ENCODE measurements around the gene CLMP.
A peak's percentile ranks its signal among the peaks of the same experiment; 100 is the strongest.

The CLMP gene

GRCh38 chr11:123195188-123196059 is at the start of gene CLMP:
Gene CLMP, minus strand, starts transcription at chr11:123195248. Its CDS starts 308 bp downstream, at chr11:123194940.
- DNase-seq (ENCODE audit: low spot score), result peak; percentile 62

- DNase-seq (ENCODE audit: low spot score), result no peak
Observed at GRCh38 chr11:123241874-123242543, 47.0 kb upstream of the CLMP start.

DNA sequence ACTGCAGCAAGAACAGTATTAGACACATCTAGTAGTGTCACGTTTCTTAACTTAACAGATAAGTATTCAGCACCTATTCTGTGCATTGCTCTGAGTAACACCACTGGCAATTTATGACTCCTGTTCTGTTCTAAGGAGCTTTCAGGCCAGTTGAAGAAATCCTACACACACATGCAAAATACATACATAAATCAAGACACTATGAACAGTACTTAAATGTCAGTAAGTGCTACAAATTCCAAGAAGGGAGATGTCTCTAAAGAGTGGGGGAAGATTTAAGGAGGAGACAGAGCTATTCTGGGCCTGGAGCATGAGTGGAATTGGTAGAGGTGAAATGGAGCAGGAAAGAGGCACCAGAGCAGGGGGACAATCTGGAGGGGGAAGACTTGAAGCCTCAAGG is 46.2 kb upstream of the CLMP start:
- no peak for DNase-seq (ENCODE audit: low spot score)

- DNase-seq (ENCODE audit: low spot score), result no peak
Observed at GRCh38 chr11:123239191-123240150, 44.4 kb upstream of the CLMP start.

DNA sequence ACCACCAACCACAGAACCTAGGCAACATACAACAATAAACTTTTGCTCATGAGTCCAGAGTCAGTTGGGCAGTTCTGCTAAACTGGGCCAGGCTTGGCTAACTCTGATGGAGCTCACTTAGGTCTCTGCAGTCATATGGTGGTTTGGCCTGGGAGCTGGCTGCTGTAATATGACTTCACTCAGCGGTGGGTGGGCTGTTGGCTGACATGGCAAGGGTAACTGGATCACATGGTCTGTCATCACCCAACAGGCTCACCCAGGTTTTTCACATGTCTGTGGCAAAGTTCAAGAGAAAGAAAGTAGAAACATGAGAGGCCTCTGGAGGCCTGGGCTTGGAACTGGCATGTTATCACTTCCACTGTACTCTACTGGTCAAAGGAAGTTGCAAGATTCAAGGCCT is 43.2 kb upstream of the CLMP start:
- no peak for DNase-seq (ENCODE audit: low spot score)

DNA sequence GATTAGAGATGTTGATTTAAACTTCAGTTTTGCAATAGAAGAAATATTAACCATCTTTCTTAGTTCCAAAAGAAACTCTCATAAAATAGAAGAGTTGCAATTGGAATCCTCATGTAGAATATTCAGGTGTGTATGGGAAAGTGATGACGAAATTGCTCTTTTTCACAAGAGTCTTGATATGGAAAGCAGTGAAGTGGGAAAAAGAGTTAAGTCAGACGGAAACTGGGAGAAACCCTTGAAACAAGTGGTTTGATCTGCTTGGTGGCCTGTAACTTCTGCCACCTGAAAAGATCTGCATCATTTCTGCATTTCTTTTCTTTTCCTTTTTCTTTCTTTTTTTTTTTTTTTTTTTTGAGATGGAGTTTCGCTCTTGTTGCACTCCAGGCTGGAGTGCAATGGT is 41.8 kb upstream of the CLMP start:
- DNase-seq (ENCODE audit: low spot score), result no peak

GRCh38 chr11:123235656-123236261 is 40.7 kb upstream of the CLMP start:
- no peak for DNase-seq (ENCODE audit: low spot score)

GRCh38 chr11:123235117-123235655 is 40.1 kb upstream of the CLMP start:
- peak; percentile 73 for DNase-seq (ENCODE audit: low spot score)

GRCh38 chr11:123233975-123234334 is 38.9 kb upstream of the CLMP start:
- no peak for DNase-seq (ENCODE audit: low spot score)

DNA sequence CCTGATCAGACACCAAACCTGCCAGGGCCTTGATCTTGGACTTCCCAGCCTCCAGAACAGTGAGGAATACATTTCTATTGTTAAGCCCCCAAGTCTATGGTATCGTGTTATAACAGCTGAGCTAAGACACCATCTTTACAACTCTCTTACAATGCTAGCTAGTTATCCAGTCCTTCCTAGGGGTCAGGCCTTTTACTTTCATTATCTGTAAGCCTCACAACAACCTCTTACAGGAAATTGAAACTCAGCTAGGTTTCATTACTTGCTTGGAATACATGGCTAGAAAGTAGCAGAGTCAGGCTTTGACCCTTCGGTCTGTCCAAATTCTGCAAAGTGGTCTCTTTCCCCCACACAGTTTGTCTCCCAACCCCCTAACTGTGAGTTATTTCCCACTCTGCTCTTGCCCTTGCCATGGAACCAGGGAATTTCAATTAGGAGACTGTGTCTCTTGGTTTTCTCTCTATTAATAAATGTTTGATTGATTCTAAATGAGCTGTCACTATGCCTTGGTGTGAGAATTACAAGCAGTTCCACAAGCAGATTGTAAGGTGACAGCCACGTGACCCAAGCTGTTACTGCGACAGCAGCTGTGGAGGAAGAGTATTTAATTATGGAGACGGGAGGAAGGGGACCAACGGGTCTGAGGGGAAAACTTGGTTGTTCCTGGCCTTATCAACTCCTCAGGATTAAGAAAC is 38.4 kb upstream of the CLMP start:
- DNase-seq (ENCODE audit: low spot score), result no peak

GRCh38 chr11:123231777-123232176 is 36.7 kb upstream of the CLMP start:
- DNase-seq (ENCODE audit: low spot score), result no peak

DNA sequence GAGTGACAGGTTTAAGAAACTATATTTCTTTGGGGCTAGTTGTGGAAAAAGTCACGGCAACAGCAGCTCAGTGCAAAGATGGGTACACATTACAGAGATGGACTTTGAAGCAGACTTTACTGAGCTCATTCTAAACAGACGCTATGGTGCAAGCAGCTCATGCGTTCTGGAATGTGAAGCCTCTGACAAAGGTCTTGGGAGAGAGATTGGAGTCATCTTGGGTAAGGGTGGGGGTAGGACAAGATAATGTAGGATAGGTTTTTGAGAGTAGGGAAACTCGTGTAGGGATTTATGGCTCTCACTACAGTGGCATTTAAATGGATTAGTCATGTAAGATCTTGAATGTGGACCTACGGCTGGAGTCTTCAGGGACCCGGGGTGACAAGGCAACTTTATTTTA is 36.2 kb upstream of the CLMP start:
- no peak for DNase-seq (ENCODE audit: low spot score)

- no peak for DNase-seq (ENCODE audit: low spot score)
Observed at GRCh38 chr11:123230346-123230745, 35.3 kb upstream of the CLMP start.

GRCh38 chr11:123228496-123229163 is 33.6 kb upstream of the CLMP start:
- DNase-seq (ENCODE audit: low spot score), result no peak

GRCh38 chr11:123227763-123228495 is 32.9 kb upstream of the CLMP start:
- DNase-seq (ENCODE audit: low spot score), result no peak

DNA sequence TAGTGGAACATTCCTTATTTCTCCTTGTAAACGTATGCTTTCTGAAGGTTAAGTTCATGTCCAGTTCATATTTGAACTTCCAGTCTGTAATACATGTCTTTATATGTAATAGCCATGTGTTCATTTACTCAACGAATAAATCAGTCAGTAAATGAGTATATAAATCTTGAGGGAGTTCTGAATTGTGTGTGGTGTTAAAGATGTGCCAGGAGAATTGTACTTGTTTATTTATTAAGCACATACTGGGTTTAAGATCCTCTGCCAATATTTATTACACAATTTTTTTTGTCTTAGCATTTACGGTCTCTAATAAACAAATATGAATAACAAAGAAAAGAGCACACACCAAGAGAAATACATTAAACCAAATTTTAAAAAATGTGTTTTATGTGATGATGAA is 26.5 kb upstream of the CLMP start:
- DNase-seq (ENCODE audit: low spot score), result no peak

DNA sequence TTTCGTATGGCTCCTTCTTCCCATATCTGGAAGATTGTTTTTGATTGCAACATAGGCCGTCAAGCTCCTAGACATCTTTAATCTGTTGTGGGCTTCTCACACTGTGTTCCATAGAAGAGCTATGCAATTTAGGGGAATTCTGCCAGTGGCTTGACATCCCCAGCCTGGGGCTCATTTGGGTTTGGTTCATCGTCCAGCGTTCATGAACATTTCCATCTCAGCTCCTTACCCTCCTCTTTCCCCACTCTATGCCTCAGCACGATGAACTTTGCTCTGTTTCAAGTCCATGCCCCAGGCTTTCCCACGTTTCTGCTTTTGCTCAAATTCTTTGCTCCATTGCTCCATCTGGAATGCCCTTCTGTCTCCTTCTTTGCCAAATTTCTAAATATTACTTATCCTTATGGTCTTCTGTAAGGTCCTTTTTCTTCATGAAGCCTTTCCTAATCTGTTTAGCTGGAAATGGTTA is 26.1 kb upstream of the CLMP start:
- no peak for DNase-seq (ENCODE audit: low spot score)

DNA sequence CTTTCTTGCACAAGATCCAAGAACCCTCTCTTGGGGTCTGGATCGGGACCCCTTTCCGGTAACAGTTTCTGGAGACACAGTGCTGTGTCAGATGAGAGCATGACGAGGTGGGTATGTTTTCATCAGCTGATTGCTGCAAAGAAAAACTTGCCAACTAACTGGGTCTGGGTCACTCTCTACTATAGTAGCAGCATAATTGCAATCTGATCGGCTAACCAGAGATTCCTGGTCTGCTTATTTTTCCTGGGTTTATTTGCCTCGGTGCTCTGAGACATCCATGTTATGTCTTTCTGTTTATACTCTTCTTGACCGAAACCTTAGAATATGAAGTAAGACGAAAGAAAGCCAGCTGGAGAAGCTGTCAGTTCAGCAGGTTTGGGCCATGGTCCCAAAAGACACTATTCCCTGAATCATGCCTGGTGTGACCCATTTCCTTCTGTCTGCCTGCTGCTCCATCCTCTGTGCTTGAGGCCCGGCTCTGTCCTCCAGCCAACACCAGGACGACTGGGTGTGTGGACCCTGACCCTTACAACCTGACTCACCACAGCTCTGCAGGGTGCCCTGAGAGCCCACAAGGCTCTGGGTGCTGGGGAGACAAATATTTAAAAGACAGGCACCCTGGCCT is 24.1 kb upstream of the CLMP start:
- no peak for DNase-seq (ENCODE audit: low spot score)

- DNase-seq (ENCODE audit: low spot score), result no peak
Observed at GRCh38 chr11:123218451-123218850, 23.4 kb upstream of the CLMP start.

Measured in iPS-NIHi11 (cell line).